H9 (cell line): ENCODE measurements around the gene AMACR. TPM values are rescaled to one million over a fixed set of nuclear protein-coding genes. Genes with fewer than 3 reads are reported as not detected.

Experiments
- DNase-seq: peaks from one replicate; pipeline ENCODE4 v3.0.0-alpha.2; 2017
- H2AFZ ChIP-seq: one replicate; pipeline ENCODE4 v1.6.1; 2013; ENCODE audit warnings: mild to moderate bottlenecking, low read length, control low read depth, moderate library complexity
- H2AK5ac ChIP-seq: 2 replicates; pipeline ENCODE4 v1.6.1; 2013; ENCODE audit warnings: low read length, control low read depth, mixed read lengths; ENCODE audit not compliant: insufficient read length
- H2BK120ac ChIP-seq: one replicate; pipeline ENCODE4 v1.6.1; 2013; ENCODE audit warnings: low read depth, mild to moderate bottlenecking, low read length, control low read depth, inconsistent platforms; ENCODE audit not compliant: poor library complexity, severe bottlenecking
- H2BK12ac ChIP-seq: 2 replicates; pipeline ENCODE4 v1.6.1; 2013; ENCODE audit warnings: low read length, control low read depth, mixed read lengths, low read depth; ENCODE audit not compliant: insufficient read length
- H2BK15ac ChIP-seq: 2 replicates; pipeline ENCODE4 v1.6.1; 2013; ENCODE audit warnings: low read depth, low read length, control low read depth
- H2BK20ac ChIP-seq: one replicate; pipeline ENCODE4 v1.6.1; 2013; ENCODE audit warnings: low read depth, mild to moderate bottlenecking, low read length, control low read depth, inconsistent platforms; ENCODE audit not compliant: poor library complexity, severe bottlenecking
- H2BK5ac ChIP-seq: 2 replicates; pipeline ENCODE4 v1.6.1; 2013; ENCODE audit warnings: low read length, control low read depth, mixed read lengths; ENCODE audit not compliant: insufficient read length
- H3K14ac ChIP-seq: 2 replicates; pipeline ENCODE4 v1.6.1; 2013; ENCODE audit warnings: low read length, control low read depth; ENCODE audit not compliant: insufficient read depth
- H3K18ac ChIP-seq: 2 replicates; pipeline ENCODE4 v1.6.1; 2013; ENCODE audit warnings: low read depth, mild to moderate bottlenecking, mixed read lengths, low read length, control low read depth; ENCODE audit not compliant: insufficient read length
- H3K23ac ChIP-seq: 2 replicates; pipeline ENCODE4 v1.6.1; 2013; ENCODE audit warnings: low read length, control low read depth, mixed read lengths, low read depth; ENCODE audit not compliant: insufficient read length
- H3K23me2 ChIP-seq: 2 replicates; pipeline ENCODE4 v1.6.1; 2013; ENCODE audit warnings: low read depth, mild to moderate bottlenecking, mixed read lengths, low read length, control low read depth; ENCODE audit not compliant: insufficient read length, poor library complexity, severe bottlenecking
- H3K27ac ChIP-seq: 2 replicates; pipeline ENCODE4 v1.5.1; 2013; ENCODE audit warnings: low read length, control low read depth, mixed read lengths, low read depth; ENCODE audit not compliant: insufficient read length
- H3K27me3 ChIP-seq: 2 replicates; pipeline ENCODE4 v1.6.1; 2013; ENCODE audit warnings: low read length, control low read depth, inconsistent platforms; ENCODE audit not compliant: insufficient read depth
- H3K4ac ChIP-seq: 2 replicates; pipeline ENCODE4 v1.6.1; 2013; ENCODE audit warnings: low read depth, mild to moderate bottlenecking, control low read depth, inconsistent platforms, low read length, moderate library complexity
- H3K4me1 ChIP-seq: 2 replicates; pipeline ENCODE4 v1.6.1; 2013; ENCODE audit warnings: low read length, control low read depth, inconsistent platforms; ENCODE audit not compliant: insufficient read depth
- H3K4me2 ChIP-seq: 2 replicates; pipeline ENCODE4 v1.6.1; 2013; ENCODE audit warnings: low read length, control low read depth, mixed read lengths; ENCODE audit not compliant: insufficient read length, insufficient read depth
- H3K56ac ChIP-seq: 2 replicates; pipeline ENCODE4 v1.6.1; 2013; ENCODE audit warnings: low read depth, mild to moderate bottlenecking, mixed read lengths, low read length, control low read depth; ENCODE audit not compliant: insufficient read length
- H3K79me1 ChIP-seq: 2 replicates; pipeline ENCODE4 v1.6.1; 2013; ENCODE audit warnings: low read depth, mild to moderate bottlenecking, moderate library complexity, low read length, control low read depth, inconsistent platforms; ENCODE audit not compliant: insufficient read depth, poor library complexity, severe bottlenecking
- H3K79me2 ChIP-seq: 2 replicates; pipeline ENCODE4 v1.6.1; 2013; ENCODE audit warnings: low read length, control low read depth, inconsistent platforms; ENCODE audit not compliant: insufficient read depth
- H3K9ac ChIP-seq: 2 replicates; pipeline ENCODE4 v1.6.1; 2013; ENCODE audit warnings: low read length, control low read depth, mixed read lengths; ENCODE audit not compliant: insufficient read length; ENCODE audit errors: extremely low read depth
- H3K9me3 ChIP-seq: one replicate; pipeline ENCODE4 v1.6.1; 2013; ENCODE audit warnings: low read depth, low read length, inconsistent platforms; ENCODE audit not compliant: control insufficient read depth
- H3T11ph ChIP-seq: one replicate; pipeline ENCODE4 v1.6.1; 2013; ENCODE audit warnings: mild to moderate bottlenecking, low read length, control low read depth, inconsistent platforms
- H4K20me1 ChIP-seq: one replicate; pipeline ENCODE4 v1.6.1; 2013; ENCODE audit not compliant: control insufficient read depth, insufficient read length, insufficient read depth
- H4K5ac ChIP-seq: 2 replicates; pipeline ENCODE4 v1.6.1; 2013; ENCODE audit warnings: low read depth, mild to moderate bottlenecking, mixed read lengths, low read length, control low read depth; ENCODE audit not compliant: insufficient read length
- H4K8ac ChIP-seq: replicated peaks from 2 replicates; pipeline ENCODE4 v1.6.1; 2013; ENCODE audit warnings: low read length, control low read depth, mixed read lengths, low read depth; ENCODE audit not compliant: insufficient read length
- H4K91ac ChIP-seq: 2 replicates; pipeline ENCODE4 v1.6.1; 2013; ENCODE audit warnings: low read depth, mild to moderate bottlenecking, moderate library complexity, mixed read lengths, low read length, control low read depth; ENCODE audit not compliant: insufficient read length
- H3K27ac Mint-ChIP-seq, 3 experiments: 2 replicates in 2 of 3; 3 replicates in 1 of 3; pipeline ENCODE4 v1.8.0; 2020 to 2021; ENCODE audit warnings: mixed read lengths in 3 of 3, mild to moderate bottlenecking in 1 of 3, moderate library complexity in 1 of 3
- H3K27me3 Mint-ChIP-seq: 2 replicates; pipeline ENCODE4 v1.8.0; 2021; ENCODE audit warnings: low read depth, mild to moderate bottlenecking, moderate library complexity, mixed read lengths
- H3K36me3 Mint-ChIP-seq, 3 experiments: 2 replicates in 2 of 3; 3 replicates in 1 of 3; pipeline ENCODE4 v1.8.0; 2020 to 2021; ENCODE audit warnings: low read depth in 3 of 3, mixed read lengths in 3 of 3; ENCODE audit not compliant: insufficient read depth in 1 of 3
- H3K4me1 Mint-ChIP-seq, 2 experiments: 2 replicates each; pipeline ENCODE4 v1.8.0; 2020; ENCODE audit warnings: mixed read lengths in 2 of 2
- H3K4me3 Mint-ChIP-seq, 2 experiments: 2 replicates in 1 of 2; 3 replicates in 1 of 2; pipeline ENCODE4 v1.8.0; 2020 to 2021; ENCODE audit warnings: mild to moderate bottlenecking in 2 of 2, mixed read lengths in 2 of 2, moderate library complexity in 1 of 2
- H3K9me3 Mint-ChIP-seq, 2 experiments: 2 replicates in 1 of 2; 3 replicates in 1 of 2; pipeline ENCODE4 v1.8.0; 2020; ENCODE audit warnings: mild to moderate bottlenecking in 2 of 2, mixed read lengths in 2 of 2, moderate library complexity in 1 of 2
- WGBS: extraction: QIAGEN DNeasy Blood & Tissue Kit; methylation state at CpG from one replicate; pipeline ENCODE4 v1.1.7; 2013; ENCODE audit warnings: missing lambda C conversion rate, low lambda C conversion rate, mixed read lengths; ENCODE audit not compliant: insufficient read length; ENCODE audit errors: extremely low coverage; 5-methylcytosine and 5-hydroxymethylcytosine counted together
- total RNA-seq: library from RNA; stranded (reverse); gene quantifications from 2 replicates; pipeline ENCODE4 v1.2.1, GENCODE V29; 2021
- TF ChIP-seq, protein P1 (sequence below): fragments of 200-600 bp; sonication (generic); conservative IDR thresholded peaks from 3 replicates; pipeline ENCODE4 v1.8.0; 2021; ENCODE audit warnings: antibody characterized with exemption, mild to moderate bottlenecking

The AMACR gene
- total RNA-seq, 1 experiment from 2014 or later: 9.7 TPM

DNA sequence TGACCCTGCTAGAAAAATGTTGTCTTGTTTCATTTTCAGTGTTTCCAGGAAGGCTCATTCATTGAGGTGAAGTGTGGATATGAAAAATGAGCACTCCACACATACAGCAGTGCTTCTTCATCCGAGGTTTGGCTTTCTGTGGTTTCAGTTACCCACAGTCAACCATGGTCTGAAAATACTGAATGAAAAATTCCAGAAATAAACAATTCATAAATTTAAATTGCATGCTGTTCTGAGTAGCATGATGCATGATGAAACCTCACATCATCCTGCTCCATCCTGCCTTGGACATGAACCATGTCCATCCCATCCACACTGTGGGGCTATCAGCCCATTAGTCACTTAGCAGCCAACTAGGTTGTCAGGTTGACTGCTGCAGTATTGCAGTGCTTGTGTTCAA is 13.0 kb downstream of the AMACR start:
- no peak overlapping the region for H4K5ac ChIP-seq
- TF ChIP-seq, protein P1, sequence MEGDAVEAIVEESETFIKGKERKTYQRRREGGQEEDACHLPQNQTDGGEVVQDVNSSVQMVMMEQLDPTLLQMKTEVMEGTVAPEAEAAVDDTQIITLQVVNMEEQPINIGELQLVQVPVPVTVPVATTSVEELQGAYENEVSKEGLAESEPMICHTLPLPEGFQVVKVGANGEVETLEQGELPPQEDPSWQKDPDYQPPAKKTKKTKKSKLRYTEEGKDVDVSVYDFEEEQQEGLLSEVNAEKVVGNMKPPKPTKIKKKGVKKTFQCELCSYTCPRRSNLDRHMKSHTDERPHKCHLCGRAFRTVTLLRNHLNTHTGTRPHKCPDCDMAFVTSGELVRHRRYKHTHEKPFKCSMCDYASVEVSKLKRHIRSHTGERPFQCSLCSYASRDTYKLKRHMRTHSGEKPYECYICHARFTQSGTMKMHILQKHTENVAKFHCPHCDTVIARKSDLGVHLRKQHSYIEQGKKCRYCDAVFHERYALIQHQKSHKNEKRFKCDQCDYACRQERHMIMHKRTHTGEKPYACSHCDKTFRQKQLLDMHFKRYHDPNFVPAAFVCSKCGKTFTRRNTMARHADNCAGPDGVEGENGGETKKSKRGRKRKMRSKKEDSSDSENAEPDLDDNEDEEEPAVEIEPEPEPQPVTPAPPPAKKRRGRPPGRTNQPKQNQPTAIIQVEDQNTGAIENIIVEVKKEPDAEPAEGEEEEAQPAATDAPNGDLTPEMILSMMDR: no peak
- H4K91ac ChIP-seq: no peak overlapping the region
- Mint-ChIP-seq H3K4me3 (no peak overlapping the region), H3K9me3 (no peaks in the 10 kb centered on the region), H3K27me3 (no peaks in the 10 kb centered on the region), H3K4me1 (peaks cover 4 to 5% of the 10 kb centered on the region in 2 experiments; a peak in 1 of 4 replicates), H3K27ac (no peak overlapping the region), H3K36me3 (peaks cover 0 to 12% (median 4%) of the 10 kb centered on the region in 3 experiments; a peak in 4 of 7 replicates)
- H3K18ac ChIP-seq: no peak overlapping the region
- no peak overlapping the region for H2AFZ ChIP-seq
- no peaks in the 10 kb centered on the region for H3K9me3 ChIP-seq
- no peaks in the 10 kb centered on the region for H3K23me2 ChIP-seq
- no peak overlapping the region for H3K4me2 ChIP-seq
- H3K79me1 ChIP-seq: no peaks in the 10 kb centered on the region
- no peak overlapping the region for H4K8ac ChIP-seq
- H3K23ac ChIP-seq: no peak overlapping the region
- H3K27me3 ChIP-seq: no peaks in the 10 kb centered on the region
- no peak overlapping the region for H3K9ac ChIP-seq
- H2BK5ac ChIP-seq: no peak overlapping the region
- H3K79me2 ChIP-seq: no peaks in the 10 kb centered on the region
- H2BK15ac ChIP-seq: no peak overlapping the region
- no peak overlapping the region for H3K14ac ChIP-seq
- no peak overlapping the region for H3T11ph ChIP-seq
- DNase-seq: no peak
- no peaks in the 10 kb centered on the region for H3K4me1 ChIP-seq
- H2BK12ac ChIP-seq: no peak overlapping the region
- no peak overlapping the region for H3K56ac ChIP-seq
- no peak overlapping the region for H2AK5ac ChIP-seq
- no peak overlapping the region for H2BK120ac ChIP-seq
- H4K20me1 ChIP-seq: no peaks in the 10 kb centered on the region
- no peak overlapping the region for H2BK20ac ChIP-seq
- H3K27ac ChIP-seq: no peak overlapping the region
- H3K4ac ChIP-seq: no peak overlapping the region
- no CpG with 5 or more reads among the region's 1 CpG for WGBS
